Ureter (tissue), 1 donor: ENCODE measurements around the gene MRPL39. TPM values are rescaled to one million over a fixed set of nuclear protein-coding genes. Genes with fewer than 3 reads are reported as not detected.
"Not testable (repeated sequence)": the region's sequence is repeated elsewhere in the genome, so short reads cannot be mapped to it uniquely, and the experiment has no call there.

ENCODE experiments used
- DNase-seq: peaks from one replicate; pipeline ENCODE4 v3.0.0-alpha.2; 2020; ENCODE audit warnings: low spot score
- total RNA-seq: library from RNA; stranded (reverse); gene quantifications from one replicate; pipeline ENCODE4 v1.2.4, GENCODE V29; 2023
- donor health status: DM: yes; HTN: yes; CAD: no.

The MRPL39 gene
- total RNA-seq = 24.0 TPM

DNA sequence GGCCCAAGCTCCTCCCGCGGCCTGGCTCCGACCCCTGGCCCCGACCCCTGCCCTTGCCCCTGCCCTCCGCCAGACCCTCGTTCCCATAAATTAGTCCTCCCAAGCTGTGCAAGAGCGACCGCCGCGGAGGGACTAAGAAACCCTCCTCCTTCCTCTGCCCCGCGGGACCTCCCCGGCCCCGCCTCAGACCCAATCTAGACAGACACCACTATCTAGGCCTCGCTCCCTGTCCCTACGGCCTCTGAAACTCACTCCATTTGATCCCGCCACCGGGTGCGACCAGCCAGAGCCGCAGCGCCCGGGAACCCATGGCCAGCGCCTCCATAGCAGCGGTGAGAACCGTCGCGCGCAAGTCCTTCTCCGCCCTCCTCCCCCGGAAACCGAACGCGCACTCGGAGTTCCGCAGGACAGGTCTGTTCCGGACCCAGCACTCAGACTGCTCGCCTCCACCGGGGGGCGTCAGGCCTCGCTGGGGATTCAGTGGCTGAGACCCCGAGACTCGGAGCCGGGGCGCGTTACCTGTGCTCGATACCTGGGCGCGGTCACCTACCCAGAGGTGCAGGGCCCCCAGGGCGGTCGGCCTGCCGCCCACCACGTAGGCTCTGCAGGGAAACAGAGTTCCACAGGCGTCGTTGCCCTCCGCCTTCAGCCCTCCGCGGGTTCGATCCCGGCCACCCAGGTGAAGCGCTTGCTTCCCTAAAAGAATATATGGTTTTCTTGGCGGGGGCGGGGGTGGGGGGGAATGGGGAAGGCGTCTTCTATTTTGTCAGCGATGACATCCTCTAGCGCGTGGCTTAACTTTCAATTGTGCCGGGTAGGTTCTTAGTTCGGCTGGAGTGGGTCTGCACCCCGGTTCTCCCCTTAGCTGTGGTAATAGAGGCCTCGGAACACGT, at the start of gene MRPL39:
MRPL39 (minus strand) TSS at position 331 of the 893 bp plus-strand sequence; CDS start at position 325, 6 bp downstream.
- DNase-seq = peak; percentile 90

DNA sequence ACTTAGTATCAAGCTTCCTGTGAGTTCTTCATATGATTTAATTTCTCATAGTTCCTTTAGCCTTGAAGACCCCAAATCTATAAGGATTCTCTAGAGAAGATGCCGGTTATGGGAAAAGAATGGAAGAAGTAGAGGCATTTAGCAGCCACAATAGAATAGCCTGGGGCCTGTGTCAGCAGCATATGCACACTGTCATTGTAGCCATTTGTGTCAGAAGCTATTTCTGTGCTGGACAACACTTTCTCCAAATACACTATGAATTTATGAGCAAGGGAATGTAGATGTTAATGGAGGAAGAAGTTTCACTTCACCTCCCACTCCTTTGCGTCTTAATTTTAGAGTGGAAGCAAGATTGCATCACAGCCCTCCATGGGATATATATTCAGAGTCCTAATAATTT, 49.1 kb upstream of the MRPL39 start:
- no peak for DNase-seq

DNA sequence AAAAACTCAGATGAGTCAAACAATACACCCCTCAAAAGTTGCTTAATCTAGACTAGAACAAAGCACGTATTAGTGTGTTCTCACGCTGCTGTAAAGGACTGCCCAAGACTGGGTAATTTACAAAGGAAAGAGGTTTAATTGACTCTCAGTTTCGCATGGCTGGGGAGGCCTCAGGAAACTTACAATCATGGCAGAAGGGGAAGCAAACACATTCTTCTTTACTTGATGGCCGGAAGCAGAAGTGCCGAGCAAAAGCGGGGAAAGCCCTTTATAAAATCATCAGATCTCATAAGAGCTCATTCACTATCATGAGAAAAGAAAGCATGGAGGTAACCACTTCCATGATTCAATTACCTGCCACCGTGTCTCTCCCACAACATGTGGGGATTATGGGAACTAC, 41.9 kb upstream of the MRPL39 start:
- no peak for DNase-seq

DNA sequence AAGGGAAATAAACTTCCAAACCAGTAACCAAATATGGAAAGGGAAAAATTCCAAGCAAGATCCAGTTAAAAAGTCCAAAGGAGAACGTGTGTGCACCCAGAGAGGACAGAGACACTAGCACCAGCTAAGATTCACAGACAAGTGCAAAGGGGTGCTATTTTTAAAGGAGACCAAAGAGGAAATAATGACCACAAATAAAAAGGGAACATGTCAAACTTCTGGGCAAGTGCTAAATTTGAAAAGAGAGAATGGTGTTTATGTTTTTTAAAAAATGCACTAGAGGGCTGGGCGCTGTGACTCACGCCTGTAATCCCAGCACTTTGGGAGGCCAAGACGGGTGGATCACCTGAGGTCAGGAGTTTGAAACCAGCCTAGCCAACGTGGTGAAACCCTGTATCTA, 40.4 kb upstream of the MRPL39 start:
- DNase-seq = no peak

DNA sequence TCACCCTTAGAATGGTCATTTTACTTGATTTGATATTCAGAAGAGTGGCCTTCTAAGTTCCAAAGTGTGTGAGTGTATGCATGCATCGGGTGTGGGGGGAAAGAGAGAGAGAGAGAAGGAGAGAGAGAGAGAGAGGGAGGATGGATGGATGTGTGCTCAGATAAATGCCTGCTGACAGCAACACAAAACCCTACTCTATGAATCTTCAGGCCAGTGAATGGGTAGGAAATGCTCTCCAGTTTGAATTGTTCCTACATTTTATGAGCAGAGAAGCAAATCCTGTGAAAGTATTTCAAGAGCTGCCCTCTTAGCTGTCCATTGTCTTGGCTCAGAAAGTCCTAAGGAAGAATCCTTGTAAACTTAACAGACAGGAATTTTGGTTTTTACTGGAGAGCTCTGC, 39.2 kb upstream of the MRPL39 start:
- DNase-seq = no peak

DNA sequence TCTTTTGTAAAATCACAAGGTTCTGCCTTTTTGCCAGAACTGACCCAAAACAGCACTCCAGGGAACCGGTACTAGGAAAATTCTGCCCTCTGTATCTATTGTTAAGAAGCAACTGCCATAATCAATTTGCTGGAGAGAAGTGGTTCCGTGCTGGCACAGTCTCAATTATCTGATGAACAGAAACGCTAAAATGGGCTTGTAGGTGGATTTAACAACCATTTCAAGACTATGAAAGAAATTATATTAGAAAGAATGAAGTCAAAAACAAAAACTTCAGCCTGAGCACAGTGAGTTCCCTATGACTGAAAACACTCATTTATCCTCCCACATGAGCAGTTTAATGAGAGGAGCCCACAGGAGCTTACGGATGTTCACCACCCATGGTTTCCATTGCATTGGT, 36.2 kb upstream of the MRPL39 start:
- no peak for DNase-seq

DNA sequence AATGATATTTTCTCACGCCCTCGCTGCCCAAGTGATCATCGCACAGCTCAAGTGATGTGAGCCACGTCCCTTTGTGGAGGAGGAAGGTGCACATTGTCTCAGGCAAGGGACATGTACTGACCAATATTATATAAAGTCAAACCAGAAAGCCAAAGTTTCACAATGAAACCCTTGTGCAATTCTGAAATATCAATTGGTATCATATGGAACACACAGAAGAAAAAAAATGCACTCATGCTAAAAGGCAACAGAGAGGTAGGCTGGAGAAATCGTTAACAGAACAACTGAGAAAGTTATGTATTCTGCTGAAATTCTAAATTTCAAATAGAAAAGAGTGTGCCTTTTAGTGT, 33.6 kb upstream of the MRPL39 start:
- no peak for DNase-seq

DNA sequence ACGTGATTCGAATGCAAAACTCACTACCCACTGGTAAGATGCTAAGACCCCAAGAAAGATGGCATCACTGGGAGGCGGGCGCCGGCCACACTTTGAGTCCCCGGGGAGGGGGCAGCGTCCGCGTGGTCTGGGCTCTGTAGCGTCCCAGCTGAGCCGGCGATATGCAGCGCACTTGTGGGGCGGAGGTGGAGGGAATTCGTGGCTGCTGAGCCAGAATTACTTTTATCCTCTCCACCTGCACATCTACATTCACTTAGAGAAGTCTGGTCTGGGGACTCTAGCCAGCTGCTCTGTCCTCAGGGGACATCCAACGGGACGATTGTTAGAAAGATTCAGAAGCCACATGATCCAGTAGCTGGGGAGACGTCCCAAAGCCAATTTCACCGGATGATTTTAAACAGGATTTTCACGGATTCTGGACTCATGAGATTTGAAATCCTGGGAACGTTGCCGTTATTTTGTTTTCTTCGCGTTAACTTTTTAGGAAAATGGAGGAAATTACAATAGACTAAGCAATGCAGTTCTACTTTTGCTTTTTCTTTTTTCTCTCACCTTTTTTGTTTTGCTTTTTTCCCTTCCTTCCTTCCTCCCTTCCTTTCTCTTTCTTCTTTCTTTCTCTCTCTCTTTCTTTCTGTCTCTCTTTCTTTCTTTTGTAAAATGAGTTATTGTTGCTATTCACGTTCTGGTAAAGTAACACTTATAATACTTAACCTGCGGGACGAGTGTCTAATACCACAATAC, 33.1 kb upstream of the MRPL39 start:
- no peak for DNase-seq

DNA sequence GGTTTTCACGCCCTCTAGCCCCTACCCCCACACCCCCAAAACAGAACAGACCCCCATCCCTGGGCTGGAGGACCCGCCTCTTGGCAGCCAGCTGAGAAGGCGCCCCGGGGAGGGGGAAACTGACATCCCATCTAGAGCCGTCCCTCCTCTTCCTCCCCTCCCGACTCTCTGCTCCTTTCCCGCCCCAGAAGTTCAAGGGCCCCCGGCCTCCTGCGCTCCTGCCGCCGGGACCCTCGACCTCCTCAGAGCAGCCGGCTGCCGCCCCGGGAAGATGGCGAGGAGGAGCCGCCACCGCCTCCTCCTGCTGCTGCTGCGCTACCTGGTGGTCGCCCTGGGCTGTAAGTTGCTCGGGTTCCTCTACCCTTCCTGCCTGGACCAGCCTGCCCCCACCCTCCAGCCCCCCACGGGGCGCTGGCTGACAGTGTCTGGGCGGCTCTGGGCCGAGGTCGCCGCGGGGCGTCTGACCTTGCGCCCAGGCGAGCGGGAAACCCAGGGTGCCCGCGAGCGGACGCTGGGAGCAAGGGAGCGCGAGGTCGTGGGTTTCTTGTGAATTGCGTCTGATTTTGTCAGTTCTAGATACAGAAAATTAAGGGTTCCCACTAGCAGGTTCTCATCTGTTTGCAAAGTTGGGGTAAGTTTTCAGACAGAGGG, 32.4 kb upstream of the MRPL39 start:
- peak; percentile 42 for DNase-seq

DNA sequence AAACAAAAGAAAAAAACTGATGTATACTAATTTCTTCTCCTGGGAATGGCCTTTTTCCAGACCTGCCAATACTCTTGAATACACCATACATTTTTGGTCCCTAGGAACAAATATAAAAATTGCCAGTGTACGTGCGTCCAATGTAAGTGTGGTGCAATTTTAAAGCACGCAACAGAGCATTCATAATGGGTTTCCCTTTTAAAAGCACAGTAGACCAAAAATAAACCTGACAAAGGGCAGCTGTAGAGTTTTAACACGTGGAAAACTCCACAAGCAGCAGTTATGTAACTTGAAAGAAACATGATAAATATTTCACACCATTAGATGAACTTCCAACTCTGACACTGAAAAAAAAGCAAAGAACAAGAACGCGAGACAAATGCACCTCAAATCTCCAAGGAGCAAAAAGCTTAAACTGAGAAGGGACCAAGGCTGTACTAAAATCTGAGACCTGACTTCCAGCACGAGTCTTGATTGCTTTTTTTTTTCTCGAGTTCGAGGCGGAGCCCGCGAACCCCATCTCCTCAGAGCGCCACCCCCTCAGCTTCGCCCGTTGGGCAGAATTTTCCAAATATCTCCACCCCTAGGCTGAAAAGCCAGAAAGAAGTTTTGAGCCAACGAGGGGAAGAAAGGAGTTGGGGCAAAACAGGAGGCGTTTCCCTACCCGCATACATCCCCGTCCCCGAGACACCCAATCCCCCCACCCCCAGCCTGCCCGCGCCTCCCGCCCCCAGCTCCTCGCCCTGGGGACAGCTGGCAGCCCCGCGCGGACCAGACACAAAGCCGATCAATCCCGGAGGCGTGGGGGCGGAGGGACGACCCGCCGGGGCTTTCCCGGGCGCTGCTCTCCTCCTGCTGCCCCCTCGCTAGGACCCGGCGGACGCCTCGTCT, 31.6 kb upstream of the MRPL39 start, which contains the start of gene JAM2:
JAM2 (plus strand) TSS at position 599 of the 891 bp plus-strand sequence. CDS start 564 bp downstream, outside the sequence.
- DNase-seq = peak; percentile 47

DNA sequence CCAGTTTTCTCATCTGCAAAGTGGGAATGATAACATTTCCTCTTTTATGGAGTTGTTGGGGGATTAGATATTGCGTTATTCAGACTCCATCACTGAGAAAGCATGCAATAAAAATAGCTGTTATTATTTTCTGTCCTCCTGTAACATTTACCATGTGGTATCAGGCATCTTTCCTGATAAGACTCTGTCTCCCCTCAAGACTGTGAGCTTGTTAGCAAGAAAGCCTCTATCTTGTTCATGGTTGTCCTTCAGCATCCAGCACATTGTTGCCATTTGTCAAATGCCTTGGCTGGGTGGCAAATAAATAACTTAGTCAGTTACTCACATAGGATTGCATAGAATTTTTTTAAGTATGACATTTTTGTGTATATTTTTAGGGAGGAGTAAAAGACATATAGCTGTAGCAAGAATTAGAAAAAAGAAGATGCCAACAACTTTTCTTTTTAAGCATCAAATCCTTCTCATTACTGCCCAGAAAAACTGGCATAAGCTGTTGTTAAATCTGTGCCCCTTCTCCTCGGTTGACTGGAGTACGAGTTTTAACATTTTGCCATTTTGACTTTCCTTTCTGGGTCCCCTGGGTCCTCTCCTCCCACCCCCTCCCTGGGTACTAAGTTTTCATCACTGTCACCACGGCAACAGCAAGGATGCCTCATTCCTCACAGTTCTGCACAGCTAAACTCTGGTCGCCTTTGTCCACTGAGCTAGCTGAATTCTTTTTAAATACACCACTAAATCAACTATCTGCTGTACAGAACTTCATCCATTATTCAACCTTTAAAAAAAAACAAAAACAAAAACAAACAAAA, 30.8 kb upstream of the MRPL39 start:
- no peak for DNase-seq

DNA sequence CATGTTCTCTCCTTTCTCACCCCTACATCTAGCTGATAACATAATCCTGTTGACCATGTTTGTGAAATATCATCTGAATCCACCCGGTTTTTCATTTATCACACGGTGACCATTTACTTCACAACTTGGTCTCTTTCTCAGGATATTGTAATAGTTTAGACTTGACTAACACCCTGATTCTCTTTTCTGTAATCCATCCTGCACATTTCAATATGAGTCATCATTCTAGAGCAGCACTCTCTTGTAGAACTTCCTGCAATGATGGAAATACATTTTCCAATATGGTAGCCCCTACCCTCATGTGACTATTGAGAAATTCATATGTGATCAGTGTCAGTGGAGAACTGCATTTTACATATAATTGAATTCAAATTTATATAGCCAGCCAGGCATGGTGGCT, 29.4 kb upstream of the MRPL39 start:
- DNase-seq = no peak

DNA sequence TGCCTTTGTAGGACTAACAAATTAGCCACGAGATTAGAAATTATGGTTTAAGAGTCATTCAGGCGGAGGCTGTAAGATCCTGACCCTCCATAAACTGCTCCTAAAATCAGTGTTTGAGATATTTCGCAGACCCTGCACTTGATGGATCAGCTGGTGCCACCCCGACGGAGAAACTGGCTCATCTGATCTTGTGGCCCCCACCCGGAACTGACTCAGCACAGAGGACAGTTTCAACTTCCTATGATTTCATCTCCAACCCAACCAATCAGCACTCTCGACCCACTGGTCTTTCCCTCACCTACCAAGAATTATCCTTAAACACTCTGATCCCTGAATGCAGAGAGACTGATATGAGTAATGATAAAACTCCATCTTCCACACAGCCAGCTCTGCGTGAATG, 28.0 kb upstream of the MRPL39 start:
- DNase-seq = no peak

DNA sequence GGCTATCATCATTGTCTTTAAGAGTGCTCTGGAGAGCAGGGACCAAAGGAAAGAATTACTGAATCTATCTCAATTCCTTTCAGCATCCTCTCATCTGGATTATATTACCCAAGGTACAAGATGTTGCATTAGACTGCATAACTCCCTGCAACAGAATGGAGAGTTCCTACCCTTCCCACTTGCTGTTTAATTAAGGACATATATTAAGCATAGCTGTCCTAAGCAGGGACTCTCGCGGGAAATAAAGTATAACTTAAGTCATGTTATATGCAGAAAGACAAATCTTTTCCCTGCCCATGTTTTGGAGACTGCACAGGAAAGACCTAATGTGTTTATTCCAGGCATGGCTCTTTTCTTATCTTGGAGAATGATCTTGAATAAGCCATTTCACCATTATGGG, 25.0 kb upstream of the MRPL39 start:
- DNase-seq = no peak

DNA sequence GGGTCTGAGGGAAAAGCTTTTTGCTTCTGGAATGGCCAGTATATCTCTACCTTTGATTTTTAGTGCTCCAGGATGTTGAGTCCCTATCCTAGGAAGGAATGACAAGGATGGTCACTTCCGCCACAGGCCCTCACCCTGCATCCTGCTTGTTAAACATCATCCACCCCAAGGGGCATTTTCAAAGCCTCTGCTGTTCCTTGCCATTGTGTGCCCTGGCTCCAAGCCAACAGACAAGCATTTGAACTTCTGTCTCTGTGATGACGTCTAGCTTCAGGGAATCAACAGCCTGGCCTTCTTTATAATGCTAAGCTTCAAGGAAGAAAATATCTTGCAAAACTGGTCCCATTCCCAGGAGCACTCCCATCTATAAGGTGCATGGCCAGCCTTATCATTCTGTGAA, 19.5 kb upstream of the MRPL39 start:
- DNase-seq = no peak

DNA sequence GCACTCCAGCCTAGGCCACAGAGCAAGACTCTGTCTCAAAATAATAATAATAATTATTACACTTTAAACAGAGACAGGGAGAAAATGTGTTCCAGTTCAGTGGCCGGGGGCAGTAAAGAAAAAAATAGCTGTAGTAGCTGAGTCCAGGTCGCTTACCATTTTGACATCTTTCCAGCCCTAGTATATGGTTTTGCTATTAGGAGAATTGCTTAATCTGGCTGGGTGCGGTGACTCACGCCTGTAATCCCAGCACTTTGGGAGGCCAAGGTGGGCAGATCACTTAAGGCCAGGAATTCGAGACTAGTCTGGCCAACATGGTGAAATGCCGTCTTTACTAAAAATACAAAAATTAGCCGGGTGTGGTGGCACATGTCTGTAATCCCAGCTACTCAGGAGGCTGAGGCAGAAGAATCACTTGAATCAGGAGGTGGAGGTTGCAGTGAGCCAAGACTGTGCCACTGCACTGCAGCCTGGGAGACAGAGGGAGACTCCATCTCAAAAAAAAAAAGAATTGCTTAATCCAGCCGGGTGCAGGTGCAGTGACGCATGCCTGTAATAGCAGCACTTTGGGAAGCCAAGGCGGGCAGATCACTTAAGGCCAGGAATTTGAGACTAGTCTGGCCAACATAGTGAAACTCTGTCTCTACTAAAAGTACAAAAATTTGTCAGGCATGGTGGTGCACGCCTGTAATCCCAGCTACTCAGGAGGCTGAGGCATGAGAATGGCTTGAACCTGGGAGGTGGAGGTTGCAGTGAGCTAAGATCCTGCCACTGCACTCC, 18.7 kb upstream of the MRPL39 start:
- not testable (repeated sequence) for DNase-seq

DNA sequence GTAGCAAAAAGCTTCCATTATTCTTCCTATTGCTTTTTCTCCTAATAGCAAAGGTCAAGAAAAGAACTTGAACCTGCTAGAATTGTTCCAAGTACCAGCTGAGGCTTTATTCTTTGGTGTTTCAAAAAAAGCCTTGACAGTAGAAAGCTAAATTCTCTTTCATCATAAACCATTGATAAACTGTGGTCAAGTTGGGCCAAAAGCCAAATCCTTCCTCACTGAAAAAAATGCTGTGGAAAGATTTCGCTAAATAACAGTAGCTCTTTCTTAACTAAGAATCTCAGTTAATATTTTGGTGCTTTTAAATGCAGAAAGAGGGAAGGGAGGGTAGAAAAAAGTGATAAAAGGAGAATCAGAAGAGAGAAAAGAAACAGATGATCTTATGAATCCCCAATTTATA, 17.8 kb upstream of the MRPL39 start:
- DNase-seq = no peak

DNA sequence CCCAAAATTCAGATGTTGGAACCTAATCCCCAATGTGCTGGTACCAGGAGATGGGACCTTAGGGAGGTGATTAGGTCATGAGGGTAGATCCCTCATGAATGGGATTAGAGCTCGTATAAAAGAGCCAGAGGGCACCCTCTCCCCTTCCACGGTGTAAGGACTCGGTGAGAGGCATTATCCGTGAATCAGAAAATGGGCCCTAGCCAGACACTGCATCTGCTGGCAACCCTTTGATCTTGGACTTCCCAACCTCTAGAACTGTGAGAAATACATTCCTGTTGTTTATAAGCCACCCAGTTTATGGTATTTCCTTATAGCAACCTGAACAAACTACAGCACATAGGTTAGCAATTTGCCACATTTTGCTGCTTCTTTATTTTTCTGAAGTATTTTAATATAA, 17.2 kb upstream of the MRPL39 start:
- no peak for DNase-seq

DNA sequence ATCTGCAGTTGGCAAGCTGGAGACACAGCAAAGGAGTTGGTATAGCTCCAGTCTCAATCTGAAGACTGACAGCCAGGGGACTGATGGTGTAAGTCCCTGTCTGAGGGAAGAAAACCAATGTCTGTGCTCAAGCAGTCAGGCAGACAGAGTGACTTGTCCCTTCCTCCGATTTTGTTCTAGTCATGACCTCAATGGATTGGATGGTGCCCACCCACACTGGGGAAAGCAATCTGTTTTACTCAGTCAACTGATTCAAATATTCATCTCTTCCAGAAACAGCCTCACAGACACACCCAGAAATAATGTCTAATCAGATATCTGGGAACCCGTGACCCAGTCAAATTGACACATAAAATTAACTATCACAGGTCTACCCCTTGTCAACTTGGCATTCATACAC, 11.9 kb upstream of the MRPL39 start:
- DNase-seq = no peak

DNA sequence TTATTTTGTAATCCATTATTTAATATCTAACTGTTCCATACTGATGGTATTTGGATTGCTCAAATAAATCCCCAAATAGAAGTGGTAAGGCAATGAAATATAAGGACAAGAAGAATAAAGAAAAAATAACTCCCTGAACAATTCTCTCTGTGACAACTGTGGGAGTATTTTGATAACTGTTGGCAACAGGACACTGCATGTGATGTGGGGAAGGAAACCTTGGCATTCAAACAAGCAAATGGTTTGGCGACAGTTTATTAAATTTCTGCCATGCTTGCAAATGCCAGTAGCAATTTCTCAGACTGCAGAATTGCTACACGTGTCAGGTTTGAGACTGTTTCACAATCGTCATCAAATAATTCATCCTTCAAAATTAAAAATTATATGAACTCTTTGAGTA, 8.6 kb upstream of the MRPL39 start:
- no peak for DNase-seq
